SK-N-SH (cell line): Measurements from ENCODE around the gene TNFRSF14. TPM values are rescaled to one million over a fixed set of nuclear protein-coding genes. Genes with fewer than 3 reads are reported as not detected.

Experiments
- CTCF ChIA-PET: fragments of 300-600, 350-600 bp; formaldehyde crosslinking; extraction: SDS; loops from one replicate; lab custom pipeline; 2021; lab: Yijun Ruan, JAX
- POLR2A ChIA-PET: fragments of 350-600 bp; sonication (Branson Sonifier 250); formaldehyde crosslinking; extraction: SDS; loops from one replicate; lab custom pipeline; 2020; ENCODE audit warnings: antibody characterized with exemption, inconsistent platforms; lab: Yijun Ruan, JAX
- DNase-seq: peaks from one replicate; pipeline ENCODE4 v3.0.0; 2012
- H2AFZ ChIP-seq: fragments of 200-600 bp; sonication (generic); 2 replicates; pipeline ENCODE4 v1.8.1; 2016; ENCODE audit warnings: antibody characterized with exemption, mild to moderate bottlenecking, low read depth
- H3F3A ChIP-seq: fragments of 200-600 bp; sonication (generic); replicated peaks from 2 replicates; pipeline ENCODE3; 2016; ENCODE audit warnings: antibody characterized with exemption, mild to moderate bottlenecking; ENCODE audit not compliant: insufficient read depth
- H3K27ac ChIP-seq, 2 experiments: fragments of 200-500 bp in 1 of 2; fragments of 200-600 bp in 1 of 2; sonication (Bioruptor generic) in 1 of 2; sonication (generic), shearing (Covaris generic) in 1 of 2; 2 replicates each; pipeline versions ENCODE4 v1.5.1 to v1.6.1; 2014 to 2016; ENCODE audit warnings: low read depth in 2 of 2, inconsistent platforms in 1 of 2, low read length in 1 of 2, mild to moderate bottlenecking in 1 of 2, mixed read lengths in 1 of 2
- H3K27me3 ChIP-seq: fragments of 200-600 bp; sonication (generic), shearing (Covaris generic); 2 replicates; pipeline ENCODE4 v1.6.1; 2016; ENCODE audit warnings: mixed run types; ENCODE audit not compliant: insufficient read depth
- H3K36me3 ChIP-seq, 2 experiments: fragments of 200-500 bp in 1 of 2; fragments of 200-600 bp in 1 of 2; sonication (Bioruptor generic) in 1 of 2; sonication (generic) in 1 of 2; replicated peaks in 1 of 2; 2 replicates each; pipeline versions ENCODE3 to v1.5.1; 2014 to 2016; ENCODE audit warnings: low read length in 1 of 2, mild to moderate bottlenecking in 1 of 2; ENCODE audit not compliant: insufficient read depth in 2 of 2, control insufficient read depth in 1 of 2
- H3K4me1 ChIP-seq, 2 experiments: fragments of 200-500 bp in 1 of 2; fragments of 200-600 bp in 1 of 2; sonication (Bioruptor generic) in 1 of 2; sonication (generic), shearing (Covaris generic) in 1 of 2; 2 replicates each; pipeline versions ENCODE4 v1.5.1 to v1.6.1; 2014 to 2016; ENCODE audit warnings: low read depth in 1 of 2, low read length in 1 of 2, mixed run types in 1 of 2; ENCODE audit not compliant: insufficient read depth in 2 of 2, control insufficient read depth in 1 of 2
- H3K4me2 ChIP-seq: fragments of 200-600 bp; sonication (generic), shearing (Covaris generic); 2 replicates; pipeline ENCODE4 v1.6.1; 2017; ENCODE audit warnings: mixed run types
- H3K4me3 ChIP-seq, 2 experiments: fragments of 200-500 bp in 1 of 2; fragments of 200-600 bp in 1 of 2; sonication (Bioruptor generic) in 1 of 2; sonication (generic), shearing (Covaris generic) in 1 of 2; 2 replicates each; pipeline versions ENCODE4 v1.5.1 to v1.8.1; 2014 to 2016; ENCODE audit warnings: low read depth in 2 of 2, inconsistent platforms in 1 of 2, low read length in 1 of 2, mild to moderate bottlenecking in 1 of 2, mixed read lengths in 1 of 2, moderate library complexity in 1 of 2
- H3K79me2 ChIP-seq: fragments of 200-600 bp; sonication (generic); 2 replicates; pipeline ENCODE4 v1.8.1; 2017; ENCODE audit warnings: mild to moderate bottlenecking; ENCODE audit not compliant: insufficient read depth
- H3K9ac ChIP-seq: fragments of 200-600 bp; sonication (generic); 2 replicates; pipeline ENCODE4 v1.6.1; 2017; ENCODE audit warnings: mixed run types
- H3K9me2 ChIP-seq: fragments of 200-600 bp; sonication (generic); 2 replicates; pipeline ENCODE4 v1.6.1; 2017; ENCODE audit warnings: mixed run types
- H3K9me3 ChIP-seq: fragments of 200-600 bp; sonication (generic); 2 replicates; pipeline ENCODE4 v1.6.1; 2017; ENCODE audit warnings: mixed run types, mild to moderate bottlenecking, moderate library complexity
- H4K20me1 ChIP-seq: fragments of 200-600 bp; sonication (generic); 2 replicates; pipeline ENCODE4 v1.6.1; 2017; ENCODE audit warnings: mild to moderate bottlenecking, mixed run types; ENCODE audit not compliant: insufficient read depth
- EP300 ChIP-seq, 2 experiments: IDR thresholded peaks; 2 replicates each; pipeline versions ENCODE4 v1.4.0 to v1.6.1; 2012; ENCODE audit warnings: borderline replicate concordance in 1 of 2, low read depth in 1 of 2, low read length in 1 of 2
- FOSL2 ChIP-seq: IDR thresholded peaks from 2 replicates; pipeline ENCODE4 v1.4.0; 2012; ENCODE audit warnings: low read depth, mild to moderate bottlenecking, moderate library complexity, borderline replicate concordance
- FOXJ3 ChIP-seq: sonication (generic); formaldehyde crosslinking; IDR thresholded peaks from 2 replicates; pipeline ENCODE4 v1.5.1; 2020; ENCODE audit warnings: mild to moderate bottlenecking, missing genetic modification reagents
- GABPA ChIP-seq: IDR thresholded peaks from 2 replicates; pipeline ENCODE4 v1.4.0; 2012; ENCODE audit warnings: low read depth, mild to moderate bottlenecking
- JUND ChIP-seq: IDR thresholded peaks from 2 replicates; pipeline ENCODE4 v1.4.0; 2012
- NFIC ChIP-seq: IDR thresholded peaks from 2 replicates; pipeline ENCODE4 v1.4.0; 2012; ENCODE audit warnings: borderline replicate concordance
- NRF1 ChIP-seq: IDR thresholded peaks from 2 replicates; pipeline ENCODE4 v1.6.1; 2012; ENCODE audit warnings: low read depth, mild to moderate bottlenecking, low read length
- POLR2AphosphoS5 ChIP-seq: IDR thresholded peaks from 2 replicates; pipeline ENCODE4 v1.6.1; 2012; ENCODE audit warnings: low read depth, low read length
- RAD21 ChIP-seq: IDR thresholded peaks from 2 replicates; pipeline ENCODE4 v1.6.1; 2012; ENCODE audit warnings: mild to moderate bottlenecking, low read length
- RXRA ChIP-seq: IDR thresholded peaks from 2 replicates; pipeline ENCODE4 v1.4.0; 2012; ENCODE audit warnings: low read depth, mild to moderate bottlenecking, borderline replicate concordance
- SMC3 ChIP-seq: IDR thresholded peaks from 2 replicates; pipeline ENCODE4 v1.6.1; 2012; ENCODE audit warnings: low read depth, low read length, improper control_type of control experiment
- TCF12 ChIP-seq: IDR thresholded peaks from 2 replicates; pipeline ENCODE4 v1.4.0; 2012
- TEAD4 ChIP-seq: IDR thresholded peaks from 2 replicates; pipeline ENCODE4 v1.4.0; 2012; ENCODE audit warnings: mild to moderate bottlenecking, borderline replicate concordance; ENCODE audit not compliant: insufficient read depth
- WGBS: methylation state at CpG from one replicate; pipeline ENCODE4 v1.1.6; 2017; ENCODE audit warnings: low lambda C conversion rate; 5-methylcytosine and 5-hydroxymethylcytosine counted together
- polyA plus RNA-seq, 3 experiments: library from polyadenylated mRNA; depleted of rRNA; stranded (reverse); fragments of >200 nt; gene quantifications; 2 replicates each; pipeline ENCODE4 v1.2.3, GENCODE V29; 2012
- TF ChIP-seq, protein P1 (sequence below): fragments of 150-350 bp; IDR thresholded peaks from 2 replicates; pipeline ENCODE4 v1.6.1; 2016; ENCODE audit warnings: mild to moderate bottlenecking, low read depth, low read length
- TF ChIP-seq, protein P2 (sequence below): fragments of 150-350 bp; IDR thresholded peaks from 2 replicates; pipeline ENCODE4 v1.6.1; 2017; ENCODE audit warnings: antibody characterized with exemption, low read length, low read depth, borderline replicate concordance
- TF ChIP-seq, protein P3 (sequence below): IDR thresholded peaks from 2 replicates; pipeline ENCODE4; 2012
- TF ChIP-seq, protein P4 (sequence below): IDR thresholded peaks from 2 replicates; pipeline ENCODE4 v1.4.0; 2012; ENCODE audit warnings: low read depth, borderline replicate concordance

The TNFRSF14 gene
- polyA plus RNA-seq, 1 of the 3 experiments (the other 2 are of a cell fraction): 0.28 TPM

DNA sequence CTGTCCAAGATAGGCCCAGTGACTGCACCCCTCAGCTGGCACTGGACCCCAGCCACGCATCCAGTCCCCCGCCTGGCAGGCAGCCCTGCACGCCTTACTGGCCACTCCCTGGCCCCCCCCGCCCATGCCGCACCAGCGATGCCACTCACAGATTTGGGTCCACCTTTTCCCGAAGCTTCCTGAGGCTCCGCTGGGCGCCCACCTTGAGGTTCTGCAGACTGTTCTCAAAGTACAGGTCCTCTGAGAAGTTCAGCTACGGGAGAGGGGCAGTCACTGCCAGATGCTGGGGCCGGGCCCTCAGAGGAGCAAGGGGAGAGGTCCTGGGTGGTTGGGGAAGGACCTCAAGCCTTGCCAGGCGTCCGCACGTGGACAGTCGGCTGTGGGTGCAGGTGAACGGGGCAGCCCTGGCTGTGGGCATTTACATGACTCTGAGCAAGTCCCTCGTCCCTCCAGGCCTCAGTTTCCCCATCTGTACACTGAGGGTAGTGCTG is 38.5 kb downstream of the TNFRSF14 start:
- CTCF ChIA-PET: interaction anchor here (1.0 to 1.7 kb wide), 3 partner anchors 9 to 180 kb away, joined by 3 to 5 read pairs (median 3); no protein-coding TSS in a partner anchor
- TF ChIP-seq SMC3 (no peak), RAD21 (no peak), GABPA (no peak), NRF1 (no peak), RXRA (no peak), POLR2AphosphoS5 (no peak), TCF12 (no peak), TEAD4 (no peak), JUND (no peak), EP300 (IDR thresholded peaks at IDR 0.05; ENCODE audit: borderline replicate concordance in 1 of 2, low read depth in 1 of 2, low read length in 1 of 2) (no peak), NFIC (no peak), FOXJ3 (CRISPR knock-in tag) (no peak), FOSL2 (no peak)
- TF ChIP-seq, protein P1, sequence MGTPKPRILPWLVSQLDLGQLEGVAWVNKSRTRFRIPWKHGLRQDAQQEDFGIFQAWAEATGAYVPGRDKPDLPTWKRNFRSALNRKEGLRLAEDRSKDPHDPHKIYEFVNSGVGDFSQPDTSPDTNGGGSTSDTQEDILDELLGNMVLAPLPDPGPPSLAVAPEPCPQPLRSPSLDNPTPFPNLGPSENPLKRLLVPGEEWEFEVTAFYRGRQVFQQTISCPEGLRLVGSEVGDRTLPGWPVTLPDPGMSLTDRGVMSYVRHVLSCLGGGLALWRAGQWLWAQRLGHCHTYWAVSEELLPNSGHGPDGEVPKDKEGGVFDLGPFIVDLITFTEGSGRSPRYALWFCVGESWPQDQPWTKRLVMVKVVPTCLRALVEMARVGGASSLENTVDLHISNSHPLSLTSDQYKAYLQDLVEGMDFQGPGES: no peak
- TF ChIP-seq, protein P2, sequence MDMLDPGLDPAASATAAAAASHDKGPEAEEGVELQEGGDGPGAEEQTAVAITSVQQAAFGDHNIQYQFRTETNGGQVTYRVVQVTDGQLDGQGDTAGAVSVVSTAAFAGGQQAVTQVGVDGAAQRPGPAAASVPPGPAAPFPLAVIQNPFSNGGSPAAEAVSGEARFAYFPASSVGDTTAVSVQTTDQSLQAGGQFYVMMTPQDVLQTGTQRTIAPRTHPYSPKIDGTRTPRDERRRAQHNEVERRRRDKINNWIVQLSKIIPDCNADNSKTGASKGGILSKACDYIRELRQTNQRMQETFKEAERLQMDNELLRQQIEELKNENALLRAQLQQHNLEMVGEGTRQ: no peak
- TF ChIP-seq, protein P3, sequence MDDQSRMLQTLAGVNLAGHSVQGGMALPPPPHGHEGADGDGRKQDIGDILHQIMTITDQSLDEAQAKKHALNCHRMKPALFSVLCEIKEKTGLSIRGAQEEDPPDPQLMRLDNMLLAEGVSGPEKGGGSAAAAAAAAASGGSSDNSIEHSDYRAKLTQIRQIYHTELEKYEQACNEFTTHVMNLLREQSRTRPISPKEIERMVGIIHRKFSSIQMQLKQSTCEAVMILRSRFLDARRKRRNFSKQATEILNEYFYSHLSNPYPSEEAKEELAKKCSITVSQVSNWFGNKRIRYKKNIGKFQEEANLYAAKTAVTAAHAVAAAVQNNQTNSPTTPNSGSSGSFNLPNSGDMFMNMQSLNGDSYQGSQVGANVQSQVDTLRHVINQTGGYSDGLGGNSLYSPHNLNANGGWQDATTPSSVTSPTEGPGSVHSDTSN: no peak
- TF ChIP-seq, protein P4, sequence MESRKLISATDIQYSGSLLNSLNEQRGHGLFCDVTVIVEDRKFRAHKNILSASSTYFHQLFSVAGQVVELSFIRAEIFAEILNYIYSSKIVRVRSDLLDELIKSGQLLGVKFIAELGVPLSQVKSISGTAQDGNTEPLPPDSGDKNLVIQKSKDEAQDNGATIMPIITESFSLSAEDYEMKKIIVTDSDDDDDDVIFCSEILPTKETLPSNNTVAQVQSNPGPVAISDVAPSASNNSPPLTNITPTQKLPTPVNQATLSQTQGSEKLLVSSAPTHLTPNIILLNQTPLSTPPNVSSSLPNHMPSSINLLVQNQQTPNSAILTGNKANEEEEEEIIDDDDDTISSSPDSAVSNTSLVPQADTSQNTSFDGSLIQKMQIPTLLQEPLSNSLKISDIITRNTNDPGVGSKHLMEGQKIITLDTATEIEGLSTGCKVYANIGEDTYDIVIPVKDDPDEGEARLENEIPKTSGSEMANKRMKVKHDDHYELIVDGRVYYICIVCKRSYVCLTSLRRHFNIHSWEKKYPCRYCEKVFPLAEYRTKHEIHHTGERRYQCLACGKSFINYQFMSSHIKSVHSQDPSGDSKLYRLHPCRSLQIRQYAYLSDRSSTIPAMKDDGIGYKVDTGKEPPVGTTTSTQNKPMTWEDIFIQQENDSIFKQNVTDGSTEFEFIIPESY: no peak
- Histone ChIP-seq H2AFZ (no peak overlapping the region), H3K36me3 (peaks cover 0 to 1% of the 10 kb centered on the region in 2 experiments), H3F3A (no peaks in the 10 kb centered on the region), H3K27me3 (no peaks in the 10 kb centered on the region), H3K4me2 (no peak overlapping the region), H3K79me2 (no peaks in the 10 kb centered on the region), H3K9me2 (no peaks in the 10 kb centered on the region), H4K20me1 (no peaks in the 10 kb centered on the region), H3K27ac (no peak overlapping the region), H3K9ac (no peak overlapping the region), H3K4me3 (no peak overlapping the region), H3K4me1 (peaks cover 0 to 11% of the 10 kb centered on the region in 2 experiments; a peak in 2 of 4 replicates), H3K9me3 (no peaks in the 10 kb centered on the region)
- 93% methylated on average over 9 of the region's 17 CpGs for WGBS
- POLR2A ChIA-PET: no interaction called here
- DNase-seq: no peak
